OCI-LY7 (cell line): Measurements from ENCODE around the gene MDGA2. TPM values are rescaled to one million over a fixed set of nuclear protein-coding genes. Genes with fewer than 3 reads are reported as not detected.

ENCODE experiments used
- BruUV-seq: library from RNA; stranded (reverse); fragments of 400-500 nt; replicated peaks from 2 replicates; lab custom pipeline; 2021; lab: Mats Ljungman, UMichigan
- CTCF ChIA-PET: fragments of 300-600 bp; sonication (Branson Sonifier 250); formaldehyde crosslinking; loops from one replicate; lab custom pipeline; 2022; ENCODE audit warnings: antibody characterized with exemption; ENCODE audit not compliant: unreplicated experiment; lab: Charles Lee
- POLR2A ChIA-PET: fragments of 300-600 bp; sonication (Branson Sonifier 250); formaldehyde crosslinking; loops from one replicate; lab custom pipeline; 2022; ENCODE audit warnings: antibody characterized with exemption; lab: Charles Lee
- DNase-seq: peaks from one replicate; pipeline ENCODE4 v3.0.0-alpha.2; 2015; ENCODE audit warnings: low spot score
- H2AFZ ChIP-seq: fragments of 200-600 bp; sonication (generic), shearing (Covaris generic); 2 replicates; pipeline ENCODE4 v1.6.1; 2014; ENCODE audit warnings: mild to moderate bottlenecking, antibody characterized with exemption, low read length, moderate library complexity
- H3K27ac ChIP-seq: fragments of 200-600 bp; sonication (generic); 2 replicates; pipeline ENCODE4 v1.5.1; 2014; ENCODE audit warnings: mixed run types, low read depth, mild to moderate bottlenecking, moderate library complexity, low read length, inconsistent platforms; ENCODE audit not compliant: poor library complexity, severe bottlenecking
- H3K36me3 ChIP-seq: fragments of 200-600 bp; sonication (generic); 2 replicates; pipeline ENCODE4 v1.6.1; 2014; ENCODE audit warnings: mild to moderate bottlenecking, antibody characterized with exemption, low read length, moderate library complexity, mixed read lengths; ENCODE audit not compliant: insufficient read depth
- H3K4me1 ChIP-seq: fragments of 200-600 bp; sonication (generic); 2 replicates; pipeline ENCODE4 v1.5.1; 2014; ENCODE audit warnings: mild to moderate bottlenecking, low read length; ENCODE audit not compliant: insufficient read depth, poor library complexity, severe bottlenecking
- H3K4me2 ChIP-seq: fragments of 200-600 bp; sonication (generic); 2 replicates; pipeline ENCODE4 v1.6.1; 2014; ENCODE audit warnings: mild to moderate bottlenecking, low read length
- H3K4me3 ChIP-seq: fragments of 200-600 bp; sonication (generic); 2 replicates; pipeline ENCODE4 v1.5.1; 2014; ENCODE audit warnings: mild to moderate bottlenecking, low read depth, low read length; ENCODE audit not compliant: poor library complexity, severe bottlenecking
- H3K79me2 ChIP-seq: fragments of 200-600 bp; sonication (generic); 2 replicates; pipeline ENCODE4 v1.6.1; 2016; ENCODE audit warnings: low read depth, mild to moderate bottlenecking, low read length, moderate library complexity, mixed read lengths; ENCODE audit not compliant: insufficient read depth
- H3K9me2 ChIP-seq: fragments of 200-600 bp; sonication (generic); 2 replicates; pipeline ENCODE4 v1.6.1; 2016; ENCODE audit warnings: mild to moderate bottlenecking, low read length, mixed read lengths; ENCODE audit not compliant: insufficient read depth
- H3K9me3 ChIP-seq: fragments of 200-600 bp; sonication (generic); 2 replicates; pipeline ENCODE4 v1.6.1; 2014; ENCODE audit warnings: mild to moderate bottlenecking, mixed run types, low read length, mixed read lengths
- H4K20me1 ChIP-seq: fragments of 200-600 bp; sonication (generic); 2 replicates; pipeline ENCODE4 v1.6.1; 2014; ENCODE audit warnings: mild to moderate bottlenecking, antibody characterized with exemption, low read length, moderate library complexity, mixed read lengths; ENCODE audit not compliant: insufficient read depth
- EZH2phosphoT487 ChIP-seq: fragments of 200-600 bp; sonication (generic); IDR thresholded peaks from 2 replicates; pipeline ENCODE4 v1.6.1; 2018; ENCODE audit warnings: low read depth, borderline replicate concordance, mild to moderate bottlenecking, mixed run types, antibody characterized with exemption, low read length, moderate library complexity, mixed read lengths
- intact Hi-C: fragments of 100-400 bp; cut with micrococcal nuclease; formaldehyde crosslinking; loops from one replicate; pipeline ENCODE4 v1.10.0; 2022; ENCODE audit not compliant: unreplicated experiment
- total RNA-seq, 2 experiments: library from RNA; depleted of rRNA in 1 of 2; stranded (reverse); fragments of >200 nt in 1 of 2; shearing (Covaris generic) in 1 of 2; gene quantifications; 2 replicates each; pipeline ENCODE4 v1.2.3, GENCODE V29; 2014 to 2022
- TF ChIP-seq, protein P1 (sequence below): fragments of 200-600 bp; sonication (generic); conservative IDR thresholded peaks from 2 replicates; pipeline ENCODE4 v1.5.1; 2014; ENCODE audit warnings: mild to moderate bottlenecking, antibody characterized with exemption, low read length, moderate library complexity, mixed read lengths

The MDGA2 gene
- total RNA-seq, 2 experiments from 2014 or later = not detected

DNA sequence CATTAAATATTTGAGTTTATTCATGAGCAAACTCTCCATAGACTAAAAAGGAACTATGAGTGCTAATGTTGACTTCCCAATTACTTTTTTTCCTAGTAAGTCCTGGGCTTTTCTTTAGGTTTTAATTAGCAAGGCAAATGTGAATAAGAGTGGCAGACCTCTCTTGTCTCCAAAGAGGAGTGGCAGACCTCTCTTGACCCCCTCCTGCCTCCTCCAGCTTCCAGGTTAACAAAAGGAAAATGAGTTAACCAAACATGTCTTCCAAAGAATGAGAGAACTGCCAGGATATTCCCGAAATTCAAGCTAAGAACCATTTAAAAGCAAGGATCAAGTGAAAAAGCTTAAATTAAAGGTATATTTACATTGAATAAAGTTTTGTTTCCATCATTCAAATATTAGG, 253.2 kb downstream of the MDGA2 start:
- POLR2A ChIA-PET = no interaction called here
- Histone ChIP-seq H3K4me2 (no peak overlapping the region), H3K4me1 (no peaks in the 10 kb centered on the region), H3K36me3 (no peaks in the 10 kb centered on the region), H4K20me1 (no peaks in the 10 kb centered on the region), H2AFZ (no peak overlapping the region), H3K4me3 (no peak overlapping the region), H3K79me2 (no peaks in the 10 kb centered on the region), H3K9me2 (no peaks in the 10 kb centered on the region), H3K9me3 (no peaks in the 10 kb centered on the region), H3K27ac (no peak overlapping the region)
- intact Hi-C loops = no loop called here
- no peak for DNase-seq
- TF ChIP-seq, protein P1, sequence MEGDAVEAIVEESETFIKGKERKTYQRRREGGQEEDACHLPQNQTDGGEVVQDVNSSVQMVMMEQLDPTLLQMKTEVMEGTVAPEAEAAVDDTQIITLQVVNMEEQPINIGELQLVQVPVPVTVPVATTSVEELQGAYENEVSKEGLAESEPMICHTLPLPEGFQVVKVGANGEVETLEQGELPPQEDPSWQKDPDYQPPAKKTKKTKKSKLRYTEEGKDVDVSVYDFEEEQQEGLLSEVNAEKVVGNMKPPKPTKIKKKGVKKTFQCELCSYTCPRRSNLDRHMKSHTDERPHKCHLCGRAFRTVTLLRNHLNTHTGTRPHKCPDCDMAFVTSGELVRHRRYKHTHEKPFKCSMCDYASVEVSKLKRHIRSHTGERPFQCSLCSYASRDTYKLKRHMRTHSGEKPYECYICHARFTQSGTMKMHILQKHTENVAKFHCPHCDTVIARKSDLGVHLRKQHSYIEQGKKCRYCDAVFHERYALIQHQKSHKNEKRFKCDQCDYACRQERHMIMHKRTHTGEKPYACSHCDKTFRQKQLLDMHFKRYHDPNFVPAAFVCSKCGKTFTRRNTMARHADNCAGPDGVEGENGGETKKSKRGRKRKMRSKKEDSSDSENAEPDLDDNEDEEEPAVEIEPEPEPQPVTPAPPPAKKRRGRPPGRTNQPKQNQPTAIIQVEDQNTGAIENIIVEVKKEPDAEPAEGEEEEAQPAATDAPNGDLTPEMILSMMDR = no peak
- no peak for TF ChIP-seq EZH2phosphoT487
- no TSS peak for BruUV-seq
- CTCF ChIA-PET = no interaction called here

DNA sequence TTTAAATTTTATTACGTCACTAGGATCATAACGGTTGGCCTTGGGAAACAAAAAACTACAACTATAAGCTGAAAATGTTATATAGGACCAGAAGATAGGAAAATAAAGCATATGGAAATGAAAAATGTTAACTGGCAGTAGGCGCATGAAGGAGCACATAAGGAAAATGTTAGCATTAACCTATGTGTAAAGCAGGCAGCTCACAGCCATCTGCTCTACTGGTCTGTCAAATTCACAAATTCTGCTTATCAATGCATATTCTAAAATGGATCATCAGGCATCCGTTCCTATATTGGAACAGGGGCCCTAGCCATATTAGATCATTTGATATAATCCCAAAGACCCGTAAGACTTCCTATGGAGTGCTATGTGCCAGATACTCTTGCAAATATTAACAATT, 263.9 kb downstream of the MDGA2 start:
- Histone ChIP-seq H3K9me3 (no peaks in the 10 kb centered on the region), H3K9me2 (no peaks in the 10 kb centered on the region), H3K4me3 (no peak overlapping the region), H3K4me1 (no peaks in the 10 kb centered on the region), H3K4me2 (no peak overlapping the region), H3K36me3 (no peaks in the 10 kb centered on the region), H3K27ac (no peak overlapping the region), H3K79me2 (no peaks in the 10 kb centered on the region), H4K20me1 (no peaks in the 10 kb centered on the region), H2AFZ (no peak overlapping the region)
- no peak for DNase-seq
- CTCF ChIA-PET = no interaction called here
- no TSS peak for BruUV-seq
- POLR2A ChIA-PET = no interaction called here
- intact Hi-C loops = no loop called here
- TF ChIP-seq, protein P1 = no peak
- no peak for TF ChIP-seq EZH2phosphoT487

DNA sequence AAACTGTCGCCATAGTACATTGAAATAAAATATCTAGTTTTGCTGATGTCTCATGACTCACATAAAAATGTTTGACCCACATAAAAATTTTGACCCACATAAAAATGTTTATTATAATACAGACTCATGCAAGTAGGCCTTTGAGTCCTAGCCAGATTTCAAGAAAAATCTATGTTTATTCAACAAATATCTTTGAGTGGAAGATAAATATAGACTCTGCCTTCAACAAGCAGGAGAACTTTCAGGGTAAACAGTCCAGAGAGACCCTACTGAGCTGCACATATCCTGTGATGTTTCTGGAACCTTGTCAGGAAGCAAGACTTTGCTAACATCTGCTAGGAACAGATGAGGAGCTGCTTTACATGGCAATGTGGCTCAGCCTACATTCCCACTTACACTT, 283.1 kb downstream of the MDGA2 start:
- no peaks in the 10 kb centered on the region for H3K4me1 ChIP-seq
- no peaks in the 10 kb centered on the region for H3K79me2 ChIP-seq
- TF ChIP-seq, protein P1 = no peak
- TF ChIP-seq EZH2phosphoT487 = no peak
- no peak overlapping the region for H3K4me3 ChIP-seq
- H2AFZ ChIP-seq = no peak overlapping the region
- H4K20me1 ChIP-seq = no peaks in the 10 kb centered on the region
- no TSS peak for BruUV-seq
- no peaks in the 10 kb centered on the region for H3K9me2 ChIP-seq
- H3K27ac ChIP-seq = no peak overlapping the region
- no peak overlapping the region for H3K4me2 ChIP-seq
- H3K36me3 ChIP-seq = no peaks in the 10 kb centered on the region
- ChIA-PET POLR2A (no interaction called here), CTCF (no interaction called here)
- no peaks in the 10 kb centered on the region for H3K9me3 ChIP-seq
- DNase-seq = no peak
- intact Hi-C loops = no loop called here
